Keratinocyte (primary cell): ENCODE results near the gene DYNC2I2.
A peak's percentile ranks its signal among the peaks of the same experiment; 100 is the strongest.
"Not testable (repeated sequence)": the region's sequence is repeated elsewhere in the genome, so short reads cannot be mapped to it uniquely, and the experiment has no call there.

ENCODE experiments used
- CTCF ChIP-seq, 3 experiments: IDR thresholded peaks in 1 of 3; conservative IDR thresholded peaks in 1 of 3; optimal IDR thresholded peaks in 1 of 3; 2 replicates in 2 of 3; 3 replicates in 1 of 3; pipeline versions ENCODE3 to v1.5.1; 2011; ENCODE audit warnings: low read length in 3 of 3, mild to moderate bottlenecking in 3 of 3, moderate library complexity in 2 of 3, control low read depth in 1 of 3, inconsistent platforms in 1 of 3; ENCODE audit not compliant: insufficient read depth in 2 of 3; ENCODE audit errors: extremely low read depth in 1 of 3
- EZH2 ChIP-seq: IDR thresholded peaks from one replicate; pipeline ENCODE4 v1.6.1; 2012; ENCODE audit warnings: inconsistent platforms, mild to moderate bottlenecking, low read length, moderate library complexity

GRCh38 chr9:128648206-128648605, 8.4 kb downstream of the DYNC2I2 start:
- peak in 2 of 3 experiments; percentile 26 to 49 for TF ChIP-seq CTCF (optimal IDR thresholded peaks at IDR 0.05 in 1 of 3, IDR thresholded peaks at IDR 0.05 in 1 of 3, conservative IDR thresholded peaks at IDR 0.05 in 1 of 3; ENCODE audit: extremely low read depth in 1 of 3, insufficient read depth in 2 of 3, low read length in 3 of 3)
- TF ChIP-seq EZH2, result not testable (repeated sequence)
